ENCODE results near the gene PPP4C. TPM values are rescaled to one million over a fixed set of nuclear protein-coding genes. Genes with fewer than 3 reads are reported as not detected.

The PPP4C gene
- total RNA-seq, 1 experiment from 2014 or later, result 134 TPM

DNA sequence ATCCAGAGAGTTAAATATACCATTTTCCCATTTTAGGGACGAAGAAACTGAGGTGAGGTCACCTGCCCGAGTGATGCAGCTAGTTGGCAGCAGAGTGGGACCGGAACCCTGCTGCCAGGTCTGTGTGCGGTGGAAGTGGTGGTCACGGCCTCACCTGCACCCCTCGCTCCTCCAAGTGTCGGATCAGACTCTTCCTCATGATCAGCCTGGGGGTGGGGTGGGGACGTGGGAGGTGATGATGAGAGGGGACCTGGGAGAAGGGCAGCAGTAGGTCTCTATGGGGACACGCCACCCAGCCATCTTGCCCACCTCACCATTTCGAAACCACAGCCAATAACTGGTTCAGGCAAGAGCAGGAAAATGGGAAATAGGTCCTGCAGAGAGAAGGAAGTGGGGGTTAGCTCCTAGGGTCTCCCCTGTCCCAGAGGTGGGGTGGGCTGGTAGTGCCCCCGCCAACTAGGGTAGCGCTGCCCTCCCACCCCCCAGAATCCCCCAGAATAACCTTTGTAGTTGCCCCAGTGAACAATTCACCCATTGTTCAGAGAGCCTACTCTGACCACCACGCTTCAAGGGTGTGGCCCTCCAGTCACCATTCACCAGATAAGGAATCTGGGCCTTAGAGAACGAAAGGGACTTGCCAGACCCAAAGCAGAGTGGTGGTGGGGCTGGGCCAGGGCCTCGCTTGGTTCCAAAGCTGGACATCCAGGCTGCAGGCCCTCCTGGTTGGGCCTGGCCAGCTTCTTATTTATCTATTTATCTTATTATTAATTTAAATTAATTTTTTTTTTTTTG is 32.5 kb downstream of the PPP4C start:
- Mint-ChIP-seq H3K27me3 (ENCODE audit: insufficient read depth, unreplicated experiment) (no peaks in the 10 kb centered on the region), H3K9me3 (ENCODE audit: unreplicated experiment) (peaks cover 14% of the 10 kb centered on the region)

DNA sequence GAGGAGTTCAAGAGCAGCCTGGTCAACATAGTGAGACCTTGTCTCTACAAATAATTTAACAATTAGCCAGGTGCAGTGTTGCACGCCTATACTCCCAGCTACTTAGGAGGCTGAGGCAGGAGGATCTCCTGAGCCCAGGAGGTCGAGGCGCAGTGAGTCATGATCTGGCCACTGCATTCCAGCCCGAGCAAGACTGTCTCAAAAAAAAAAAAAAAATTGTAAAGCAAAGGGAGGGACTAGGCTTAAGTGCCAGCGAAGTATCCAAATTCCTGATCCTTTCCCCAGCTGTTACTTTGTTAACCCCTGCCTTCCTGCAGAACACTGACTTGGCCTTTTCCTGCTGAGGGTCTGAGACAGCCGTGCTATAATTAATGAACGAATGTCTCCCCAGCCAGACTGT is 34.9 kb downstream of the PPP4C start:
- DNase-seq, result no peak

More for the DNA sequence above, 32.5 kb downstream of the PPP4C start:
- ChIA-PET POLR2A (no interaction called here), CTCF (no interaction called here)
- no peak overlapping the region for H3K4me3 Mint-ChIP-seq (ENCODE audit: unreplicated experiment)
- no peak overlapping the region for H3K27ac Mint-ChIP-seq (ENCODE audit: unreplicated experiment)
- Histone ChIP-seq H3K9me3 (no peaks in the 10 kb centered on the region), H3K4me1 (peaks cover 36% of the 10 kb centered on the region), H3K27me3 (replicated peaks; ENCODE audit: control insufficient read depth, insufficient read depth, low read length) (no peaks in the 10 kb centered on the region), H3K36me3 (ENCODE audit: control insufficient read depth, insufficient read depth, low read length) (peaks cover 1% of the 10 kb centered on the region; the same call in 1 of the 2 replicates), H3K4me3 (ENCODE audit: low read depth, low read length) (no peak overlapping the region)
- peaks cover 25% of the 10 kb centered on the region for H3K36me3 Mint-ChIP-seq (ENCODE audit: insufficient read depth, unreplicated experiment)
- DNase-seq, result no peak
- peaks cover 22% of the 10 kb centered on the region for H3K4me1 Mint-ChIP-seq (ENCODE audit: low read depth, unreplicated experiment)
- intact Hi-C loops (cut with micrococcal nuclease; ENCODE audit: unreplicated experiment), result no loop called here
- BruUV-seq (replicated peaks), result no TSS peak
- TF ChIP-seq, protein P1, sequence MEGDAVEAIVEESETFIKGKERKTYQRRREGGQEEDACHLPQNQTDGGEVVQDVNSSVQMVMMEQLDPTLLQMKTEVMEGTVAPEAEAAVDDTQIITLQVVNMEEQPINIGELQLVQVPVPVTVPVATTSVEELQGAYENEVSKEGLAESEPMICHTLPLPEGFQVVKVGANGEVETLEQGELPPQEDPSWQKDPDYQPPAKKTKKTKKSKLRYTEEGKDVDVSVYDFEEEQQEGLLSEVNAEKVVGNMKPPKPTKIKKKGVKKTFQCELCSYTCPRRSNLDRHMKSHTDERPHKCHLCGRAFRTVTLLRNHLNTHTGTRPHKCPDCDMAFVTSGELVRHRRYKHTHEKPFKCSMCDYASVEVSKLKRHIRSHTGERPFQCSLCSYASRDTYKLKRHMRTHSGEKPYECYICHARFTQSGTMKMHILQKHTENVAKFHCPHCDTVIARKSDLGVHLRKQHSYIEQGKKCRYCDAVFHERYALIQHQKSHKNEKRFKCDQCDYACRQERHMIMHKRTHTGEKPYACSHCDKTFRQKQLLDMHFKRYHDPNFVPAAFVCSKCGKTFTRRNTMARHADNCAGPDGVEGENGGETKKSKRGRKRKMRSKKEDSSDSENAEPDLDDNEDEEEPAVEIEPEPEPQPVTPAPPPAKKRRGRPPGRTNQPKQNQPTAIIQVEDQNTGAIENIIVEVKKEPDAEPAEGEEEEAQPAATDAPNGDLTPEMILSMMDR (IDR thresholded peaks at IDR 0.05; ENCODE audit: insufficient read depth in 1 of 2, low read depth in 1 of 2, low read length in 1 of 2, severe bottlenecking in 1 of 2, unreplicated experiment in 1 of 2), result no peak

More for the DNA sequence above, 34.9 kb downstream of the PPP4C start:
- CTCF ChIA-PET, result interaction anchor here (1.2 kb wide), 1 partner anchor 21 kb away, joined by 3 read pairs; no protein-coding TSS in a partner anchor
- H3K4me3 Mint-ChIP-seq (ENCODE audit: unreplicated experiment), result no peak overlapping the region
- TF ChIP-seq, protein P1 (IDR thresholded peaks at IDR 0.05; ENCODE audit: insufficient read depth in 1 of 2, low read depth in 1 of 2, low read length in 1 of 2, severe bottlenecking in 1 of 2, unreplicated experiment in 1 of 2), result no peak
- H3K4me3 ChIP-seq (ENCODE audit: low read depth, low read length), result no peak overlapping the region
- H3K27ac Mint-ChIP-seq (ENCODE audit: unreplicated experiment), result peak overlapping the region; percentile 61
- H3K4me1 Mint-ChIP-seq (ENCODE audit: low read depth, unreplicated experiment), result peaks cover 9% of the 10 kb centered on the region
- H3K27me3 Mint-ChIP-seq (ENCODE audit: insufficient read depth, unreplicated experiment), result no peaks in the 10 kb centered on the region
- H3K27me3 ChIP-seq (replicated peaks; ENCODE audit: control insufficient read depth, insufficient read depth, low read length), result no peaks in the 10 kb centered on the region
- no TSS peak for BruUV-seq (replicated peaks)
- H3K36me3 Mint-ChIP-seq (ENCODE audit: insufficient read depth, unreplicated experiment), result peaks cover 12% of the 10 kb centered on the region
- no peaks in the 10 kb centered on the region for H3K9me3 Mint-ChIP-seq (ENCODE audit: unreplicated experiment)
- intact Hi-C loops (cut with micrococcal nuclease; ENCODE audit: unreplicated experiment), result no loop called here
- H3K9me3 ChIP-seq, result no peaks in the 10 kb centered on the region
- peaks cover 18% of the 10 kb centered on the region; the same call in 1 of the 2 replicates for H3K4me1 ChIP-seq
- POLR2A ChIA-PET, result no interaction called here
- H3K36me3 ChIP-seq (ENCODE audit: control insufficient read depth, insufficient read depth, low read length), result peaks cover 1% of the 10 kb centered on the region; the same call in 1 of the 2 replicates

All from Caco-2 (cell line).